HEK293 (cell line): ENCODE data around the gene CALHM4.
A peak's percentile ranks its signal among the peaks of the same experiment; 100 is the strongest.

Source experiments
- CTCF ChIA-PET: fragments of 350-600 bp; formaldehyde crosslinking; extraction: SDS; loops from one replicate; lab custom pipeline; 2021; ENCODE audit warnings: antibody characterized with exemption; lab: Yijun Ruan, JAX
- POLR2A ChIA-PET: fragments of 300-600 bp; formaldehyde crosslinking; extraction: SDS; loops from one replicate; lab custom pipeline; 2020; ENCODE audit warnings: antibody characterized with exemption, inconsistent platforms; lab: Yijun Ruan, JAX
- H3K27ac ChIP-seq: fragments of 200-500 bp; sonication (Bioruptor generic); 2 replicates; pipeline ENCODE4 v1.5.1; 2014; ENCODE audit warnings: low read depth, low read length, control low read depth, inconsistent platforms; ENCODE audit errors: extremely low read depth
- H3K36me3 ChIP-seq, 2 experiments: fragments of 200-500 bp in 1 of 2; sonication (Bioruptor generic) in 1 of 2; 1 replicate in 1 of 2; 2 replicates in 1 of 2; pipeline ENCODE4 v1.5.1; 2014 to 2017; ENCODE audit warnings: inconsistent platforms in 2 of 2, low read length in 2 of 2; ENCODE audit not compliant: control insufficient read depth in 2 of 2, insufficient read depth in 1 of 2
- H3K4me1 ChIP-seq: fragments of 200-500 bp; sonication (Bioruptor generic); 2 replicates; pipeline ENCODE4 v1.5.1; 2014; ENCODE audit warnings: mild to moderate bottlenecking, low read length, inconsistent platforms; ENCODE audit not compliant: control insufficient read depth, insufficient read depth
- H3K4me3 ChIP-seq: 2 replicates; pipeline ENCODE4 v1.5.1; 2011; ENCODE audit warnings: low read depth, mild to moderate bottlenecking, control low read depth, low read length, moderate library complexity
- H3K9me3 ChIP-seq: fragments of 200-500 bp; sonication (Bioruptor generic); 2 replicates; pipeline ENCODE4 v1.5.1; 2014; ENCODE audit warnings: low read depth, low read length, inconsistent platforms; ENCODE audit not compliant: control insufficient read depth, insufficient read depth
- GLIS2 ChIP-seq: fragments of 450-650 bp; formaldehyde crosslinking; IDR thresholded peaks from 2 replicates; pipeline ENCODE4 v1.5.1; 2016; ENCODE audit warnings: missing biosample characterization, missing genetic modification characterization
- KLF1 ChIP-seq: fragments of 450-650 bp; formaldehyde crosslinking; IDR thresholded peaks from 2 replicates; pipeline ENCODE4 v1.5.1; 2016; ENCODE audit warnings: missing biosample characterization, missing genetic modification characterization
- KLF10 ChIP-seq: fragments of 450-650 bp; IDR thresholded peaks from 2 replicates; pipeline ENCODE4 v1.5.1; 2018; ENCODE audit warnings: missing biosample characterization, mild to moderate bottlenecking, missing genetic modification characterization
- PRDM1 ChIP-seq: fragments of 450-650 bp; formaldehyde crosslinking; IDR thresholded peaks from 2 replicates; pipeline ENCODE4; 2016; ENCODE audit warnings: missing biosample characterization, missing genetic modification characterization
- REPIN1 ChIP-seq: fragments of 450-650 bp; formaldehyde crosslinking; IDR thresholded peaks from 2 replicates; pipeline ENCODE4 v1.5.1; 2017; ENCODE audit warnings: missing biosample characterization, missing genetic modification characterization, low read depth
- ZBTB17 ChIP-seq: fragments of 450-650 bp; formaldehyde crosslinking; IDR thresholded peaks from 2 replicates; pipeline ENCODE4 v1.5.1; 2016; ENCODE audit warnings: missing biosample characterization, missing genetic modification characterization
- ZBTB21 ChIP-seq: fragments of 450-650 bp; formaldehyde crosslinking; IDR thresholded peaks from 2 replicates; pipeline ENCODE4 v1.5.1; 2017; ENCODE audit warnings: missing biosample characterization, missing genetic modification characterization
- ZFP69B ChIP-seq: fragments of 450-650 bp; formaldehyde crosslinking; IDR thresholded peaks from 2 replicates; pipeline ENCODE4 v1.5.1; 2016; ENCODE audit warnings: missing biosample characterization, missing genetic modification characterization
- ZNF140 ChIP-seq: fragments of 450-650 bp; formaldehyde crosslinking; IDR thresholded peaks from 2 replicates; pipeline ENCODE4 v1.5.1; 2016; ENCODE audit warnings: missing biosample characterization, missing genetic modification characterization
- ZNF2 ChIP-seq: fragments of 450-650 bp; formaldehyde crosslinking; IDR thresholded peaks from 2 replicates; pipeline ENCODE4 v1.5.1; 2016; ENCODE audit warnings: missing biosample characterization, missing genetic modification characterization
- ZNF214 ChIP-seq: fragments of 450-650 bp; formaldehyde crosslinking; IDR thresholded peaks from 2 replicates; pipeline ENCODE4 v1.5.1; 2017; ENCODE audit warnings: missing biosample characterization, mild to moderate bottlenecking, missing genetic modification characterization, borderline replicate concordance
- ZNF223 ChIP-seq: fragments of 450-650 bp; formaldehyde crosslinking; IDR thresholded peaks from 2 replicates; pipeline ENCODE4 v1.5.1; 2016; ENCODE audit warnings: missing biosample characterization, missing genetic modification characterization
- ZNF311 ChIP-seq: fragments of 450-650 bp; formaldehyde crosslinking; IDR thresholded peaks from 2 replicates; pipeline ENCODE4 v1.5.1; 2017; ENCODE audit warnings: missing biosample characterization, missing genetic modification characterization, borderline replicate concordance
- ZNF324 ChIP-seq: fragments of 450-650 bp; formaldehyde crosslinking; IDR thresholded peaks from 2 replicates; pipeline ENCODE4 v1.5.1; 2016; ENCODE audit warnings: missing biosample characterization, missing genetic modification characterization
- ZNF426 ChIP-seq: fragments of 450-650 bp; formaldehyde crosslinking; IDR thresholded peaks from 2 replicates; pipeline ENCODE4 v1.5.1; 2017; ENCODE audit warnings: missing biosample characterization, missing genetic modification characterization, mild to moderate bottlenecking, inconsistent platforms, moderate library complexity
- ZNF433 ChIP-seq: fragments of 450-650 bp; formaldehyde crosslinking; IDR thresholded peaks from 2 replicates; pipeline ENCODE4 v1.5.1; 2016; ENCODE audit warnings: missing biosample characterization, missing genetic modification characterization, low read depth
- ZNF529 ChIP-seq: fragments of 450-650 bp; formaldehyde crosslinking; IDR thresholded peaks from 2 replicates; pipeline ENCODE4 v1.5.1; 2017; ENCODE audit warnings: missing genetic modification characterization, missing biosample characterization; ENCODE audit not compliant: insufficient replicate concordance
- ZNF791 ChIP-seq: fragments of 450-650 bp; formaldehyde crosslinking; IDR thresholded peaks from 2 replicates; pipeline ENCODE4 v1.5.1; 2016; ENCODE audit warnings: missing biosample characterization, missing genetic modification characterization
- TF ChIP-seq, protein P1 (sequence below): fragments of 450-650 bp; IDR thresholded peaks from 2 replicates; pipeline ENCODE4 v1.5.1; 2018; ENCODE audit warnings: missing biosample characterization, mild to moderate bottlenecking, missing genetic modification characterization
- TF ChIP-seq, protein P2 (sequence below): fragments of 450-650 bp; formaldehyde crosslinking; IDR thresholded peaks from 2 replicates; pipeline ENCODE4 v1.5.1; 2017; ENCODE audit warnings: missing biosample characterization, mild to moderate bottlenecking, missing genetic modification characterization, moderate library complexity
- TF ChIP-seq, protein P3 (sequence below): fragments of 450-650 bp; formaldehyde crosslinking; IDR thresholded peaks from 2 replicates; pipeline ENCODE4 v1.5.1; 2017; ENCODE audit warnings: missing biosample characterization, missing genetic modification characterization
- TF ChIP-seq, protein P4 (sequence below): fragments of 450-650 bp; formaldehyde crosslinking; IDR thresholded peaks from 2 replicates; pipeline ENCODE4 v1.5.1; 2016; ENCODE audit warnings: missing biosample characterization, missing genetic modification characterization

Gene CALHM4

DNA sequence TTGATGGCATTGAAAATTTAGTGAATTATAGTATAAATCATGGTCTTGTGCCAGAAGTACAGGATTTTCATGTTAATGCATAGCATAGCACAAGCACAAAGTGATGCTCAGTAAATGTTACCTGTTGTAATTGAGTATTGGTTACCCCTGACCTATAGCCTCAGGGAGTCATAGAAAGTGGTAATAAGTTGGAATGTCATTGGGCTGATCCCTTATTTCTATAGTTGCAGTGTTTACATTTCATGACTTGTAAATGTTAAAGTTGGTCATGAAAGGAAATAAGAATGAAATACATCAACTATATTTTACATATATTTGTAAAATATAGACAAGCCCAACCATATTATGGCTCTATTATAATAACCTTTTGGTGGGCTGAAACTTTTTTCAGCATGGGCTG is 24.8 kb downstream of the CALHM4 start:
- H3K9me3 ChIP-seq = no peaks in the 10 kb centered on the region
- TF ChIP-seq, protein P1, sequence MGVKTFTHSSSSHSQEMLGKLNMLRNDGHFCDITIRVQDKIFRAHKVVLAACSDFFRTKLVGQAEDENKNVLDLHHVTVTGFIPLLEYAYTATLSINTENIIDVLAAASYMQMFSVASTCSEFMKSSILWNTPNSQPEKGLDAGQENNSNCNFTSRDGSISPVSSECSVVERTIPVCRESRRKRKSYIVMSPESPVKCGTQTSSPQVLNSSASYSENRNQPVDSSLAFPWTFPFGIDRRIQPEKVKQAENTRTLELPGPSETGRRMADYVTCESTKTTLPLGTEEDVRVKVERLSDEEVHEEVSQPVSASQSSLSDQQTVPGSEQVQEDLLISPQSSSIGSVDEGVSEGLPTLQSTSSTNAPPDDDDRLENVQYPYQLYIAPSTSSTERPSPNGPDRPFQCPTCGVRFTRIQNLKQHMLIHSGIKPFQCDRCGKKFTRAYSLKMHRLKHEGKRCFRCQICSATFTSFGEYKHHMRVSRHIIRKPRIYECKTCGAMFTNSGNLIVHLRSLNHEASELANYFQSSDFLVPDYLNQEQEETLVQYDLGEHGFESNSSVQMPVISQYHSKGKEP (tag by site-specific recombination) = no peak
- TF ChIP-seq, protein P2, sequence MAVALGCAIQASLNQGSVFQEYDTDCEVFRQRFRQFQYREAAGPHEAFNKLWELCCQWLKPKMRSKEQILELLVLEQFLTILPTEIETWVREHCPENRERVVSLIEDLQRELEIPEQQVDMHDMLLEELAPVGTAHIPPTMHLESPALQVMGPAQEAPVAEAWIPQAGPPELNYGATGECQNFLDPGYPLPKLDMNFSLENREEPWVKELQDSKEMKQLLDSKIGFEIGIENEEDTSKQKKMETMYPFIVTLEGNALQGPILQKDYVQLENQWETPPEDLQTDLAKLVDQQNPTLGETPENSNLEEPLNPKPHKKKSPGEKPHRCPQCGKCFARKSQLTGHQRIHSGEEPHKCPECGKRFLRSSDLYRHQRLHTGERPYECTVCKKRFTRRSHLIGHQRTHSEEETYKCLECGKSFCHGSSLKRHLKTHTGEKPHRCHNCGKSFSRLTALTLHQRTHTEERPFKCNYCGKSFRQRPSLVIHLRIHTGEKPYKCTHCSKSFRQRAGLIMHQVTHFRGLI = peak; percentile 71; the same call in 1 of the 2 replicates
- no peak for TF ChIP-seq ZNF433 (tag by site-specific recombination)
- TF ChIP-seq, all 188 proteins: peak for 1
- ChIA-PET POLR2A (no interaction called here), CTCF (interaction anchor here (0.6 to 1.1 kb wide), 5 partner anchors 13 to 157 kb away, joined by 3 to 5 read pairs (median 3); no protein-coding TSS in a partner anchor)
- H3K27ac ChIP-seq = no peak overlapping the region
- H3K4me3 ChIP-seq = no peak overlapping the region
- peaks cover 32 to 71% of the 10 kb centered on the region in 2 experiments for H3K36me3 ChIP-seq
- no peaks in the 10 kb centered on the region; the same call in 1 of the 2 replicates for H3K4me1 ChIP-seq

DNA sequence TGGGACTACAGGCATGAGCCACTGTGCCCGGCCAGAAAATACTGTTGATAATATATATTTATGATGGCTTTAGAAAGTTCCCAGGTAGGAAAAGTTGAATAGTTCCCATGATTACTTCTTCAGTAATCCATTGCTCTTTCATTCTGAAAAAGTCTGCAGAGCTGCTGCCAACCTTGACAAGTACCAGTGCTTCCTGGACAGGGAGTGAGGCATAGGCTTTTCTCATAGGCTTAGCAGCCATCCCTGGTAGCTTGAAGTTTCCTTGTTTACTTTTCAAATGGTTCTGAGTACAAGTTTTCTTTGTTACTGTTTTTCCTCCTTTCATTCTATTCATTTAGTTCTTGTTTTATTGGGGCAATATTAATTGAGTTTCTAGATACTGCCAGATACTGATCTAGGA is 25.6 kb downstream of the CALHM4 start:
- Histone ChIP-seq H3K9me3 (no peaks in the 10 kb centered on the region), H3K4me1 (no peaks in the 10 kb centered on the region), H3K27ac (no peak overlapping the region), H3K36me3 (peaks cover 32 to 70% of the 10 kb centered on the region in 2 experiments), H3K4me3 (no peak overlapping the region)
- ChIA-PET POLR2A (interaction anchor here (1.3 kb wide), 1 partner anchor 8 kb away, joined by 6 read pairs; the partner anchor contains the start of gene RWDD1), CTCF (interaction anchor here (0.8 to 1.4 kb wide), 3 partner anchors 18 to 310 kb away, joined by 3 to 6 read pairs (median 4); no protein-coding TSS in a partner anchor)
- TF ChIP-seq, protein P3, sequence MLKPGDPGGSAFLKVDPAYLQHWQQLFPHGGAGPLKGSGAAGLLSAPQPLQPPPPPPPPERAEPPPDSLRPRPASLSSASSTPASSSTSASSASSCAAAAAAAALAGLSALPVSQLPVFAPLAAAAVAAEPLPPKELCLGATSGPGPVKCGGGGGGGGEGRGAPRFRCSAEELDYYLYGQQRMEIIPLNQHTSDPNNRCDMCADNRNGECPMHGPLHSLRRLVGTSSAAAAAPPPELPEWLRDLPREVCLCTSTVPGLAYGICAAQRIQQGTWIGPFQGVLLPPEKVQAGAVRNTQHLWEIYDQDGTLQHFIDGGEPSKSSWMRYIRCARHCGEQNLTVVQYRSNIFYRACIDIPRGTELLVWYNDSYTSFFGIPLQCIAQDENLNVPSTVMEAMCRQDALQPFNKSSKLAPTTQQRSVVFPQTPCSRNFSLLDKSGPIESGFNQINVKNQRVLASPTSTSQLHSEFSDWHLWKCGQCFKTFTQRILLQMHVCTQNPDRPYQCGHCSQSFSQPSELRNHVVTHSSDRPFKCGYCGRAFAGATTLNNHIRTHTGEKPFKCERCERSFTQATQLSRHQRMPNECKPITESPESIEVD (tag by site-specific recombination) = peak; percentile 20; the same call in 1 of the 2 replicates
- TF ChIP-seq ZBTB17 (tag by site-specific recombination) = peak; percentile 42; the same call in 1 of the 2 replicates
- TF ChIP-seq ZNF426 (tag by site-specific recombination) = no peak

DNA sequence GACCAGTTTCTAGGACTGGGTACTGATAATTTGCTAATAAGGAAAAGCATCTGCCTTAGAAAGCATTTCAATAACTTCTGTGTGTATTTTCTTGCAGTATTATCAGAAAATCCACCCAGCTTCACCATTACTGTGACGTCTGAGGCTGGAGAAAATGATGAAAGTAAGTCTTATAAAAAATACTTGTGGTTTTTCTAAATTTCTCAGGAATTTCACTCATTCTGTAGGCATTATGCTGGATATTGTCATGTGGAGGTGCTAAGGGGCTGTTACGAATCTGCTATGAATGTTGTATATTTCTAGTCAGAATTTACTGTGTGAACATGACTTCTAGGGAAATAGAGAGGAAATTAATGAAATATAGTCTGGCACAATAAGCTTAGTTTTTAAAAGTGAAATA is 26.6 kb downstream of the CALHM4 start:
- Histone ChIP-seq H3K36me3 (peaks cover 25 to 71% of the 10 kb centered on the region in 2 experiments), H3K27ac (no peak overlapping the region), H3K4me3 (no peak overlapping the region), H3K9me3 (no peaks in the 10 kb centered on the region), H3K4me1 (no peaks in the 10 kb centered on the region)
- TF ChIP-seq PRDM1 (tag by site-specific recombination) (peak; percentile 43; the same call in 1 of the 2 replicates), ZNF311 (tag by site-specific recombination) (no peak)
- ChIA-PET POLR2A (interaction anchor here (1.3 kb wide), 1 partner anchor 9 kb away, joined by 6 read pairs; the partner anchor contains the start of gene RWDD1), CTCF (interaction anchor here (0.7 to 1.5 kb wide), 4 partner anchors 12 to 363 kb away, joined by 3 to 5 read pairs (median 4); no protein-coding TSS in a partner anchor)

DNA sequence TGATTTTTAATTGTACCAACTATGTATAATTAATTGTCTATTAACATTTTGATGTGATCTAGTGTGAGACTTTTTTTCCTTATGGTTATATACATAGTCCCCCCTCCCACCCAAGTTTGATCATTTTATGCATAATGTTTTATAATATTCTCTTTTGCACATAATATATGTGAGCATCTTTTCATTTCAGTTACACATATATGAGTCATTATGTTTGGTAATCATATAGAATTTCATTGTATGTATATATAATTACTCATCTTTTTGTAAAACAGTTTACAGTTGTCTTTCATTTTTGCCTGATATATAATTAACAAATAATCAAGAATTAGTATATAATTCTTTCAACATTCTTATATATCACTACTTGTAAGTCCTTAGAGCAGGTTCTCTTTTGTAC is 32.7 kb downstream of the CALHM4 start:
- Histone ChIP-seq H3K36me3 (peaks cover 52 to 78% of the 10 kb centered on the region in 2 experiments), H3K4me3 (no peak overlapping the region), H3K9me3 (no peaks in the 10 kb centered on the region), H3K4me1 (no peaks in the 10 kb centered on the region), H3K27ac (no peak overlapping the region)
- ChIA-PET POLR2A (no interaction called here), CTCF (no interaction called here)
- TF ChIP-seq KLF1 (tag by site-specific recombination) (no peak), ZBTB21 (tag by site-specific recombination) (no peak), REPIN1 (tag by site-specific recombination) (no peak), ZNF223 (tag by site-specific recombination) (no peak), KLF10 (tag by site-specific recombination) (no peak), ZNF529 (no peak), ZNF140 (no peak), ZNF214 (no peak), ZFP69B (tag by site-specific recombination) (no peak), ZNF791 (tag by site-specific recombination) (no peak), ZNF324 (no peak), ZNF2 (tag by site-specific recombination) (no peak), GLIS2 (tag by site-specific recombination) (no peak)
- TF ChIP-seq, protein P4, sequence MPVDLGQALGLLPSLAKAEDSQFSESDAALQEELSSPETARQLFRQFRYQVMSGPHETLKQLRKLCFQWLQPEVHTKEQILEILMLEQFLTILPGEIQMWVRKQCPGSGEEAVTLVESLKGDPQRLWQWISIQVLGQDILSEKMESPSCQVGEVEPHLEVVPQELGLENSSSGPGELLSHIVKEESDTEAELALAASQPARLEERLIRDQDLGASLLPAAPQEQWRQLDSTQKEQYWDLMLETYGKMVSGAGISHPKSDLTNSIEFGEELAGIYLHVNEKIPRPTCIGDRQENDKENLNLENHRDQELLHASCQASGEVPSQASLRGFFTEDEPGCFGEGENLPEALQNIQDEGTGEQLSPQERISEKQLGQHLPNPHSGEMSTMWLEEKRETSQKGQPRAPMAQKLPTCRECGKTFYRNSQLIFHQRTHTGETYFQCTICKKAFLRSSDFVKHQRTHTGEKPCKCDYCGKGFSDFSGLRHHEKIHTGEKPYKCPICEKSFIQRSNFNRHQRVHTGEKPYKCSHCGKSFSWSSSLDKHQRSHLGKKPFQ (tag by site-specific recombination) = no peak
